ENCODE data around the gene PHETA1. TPM values are rescaled to one million over a fixed set of nuclear protein-coding genes. Genes with fewer than 3 reads are reported as not detected.

PHETA1 gene
- total RNA-seq, 1 experiment from 2014 or later = 26.2 TPM

DNA sequence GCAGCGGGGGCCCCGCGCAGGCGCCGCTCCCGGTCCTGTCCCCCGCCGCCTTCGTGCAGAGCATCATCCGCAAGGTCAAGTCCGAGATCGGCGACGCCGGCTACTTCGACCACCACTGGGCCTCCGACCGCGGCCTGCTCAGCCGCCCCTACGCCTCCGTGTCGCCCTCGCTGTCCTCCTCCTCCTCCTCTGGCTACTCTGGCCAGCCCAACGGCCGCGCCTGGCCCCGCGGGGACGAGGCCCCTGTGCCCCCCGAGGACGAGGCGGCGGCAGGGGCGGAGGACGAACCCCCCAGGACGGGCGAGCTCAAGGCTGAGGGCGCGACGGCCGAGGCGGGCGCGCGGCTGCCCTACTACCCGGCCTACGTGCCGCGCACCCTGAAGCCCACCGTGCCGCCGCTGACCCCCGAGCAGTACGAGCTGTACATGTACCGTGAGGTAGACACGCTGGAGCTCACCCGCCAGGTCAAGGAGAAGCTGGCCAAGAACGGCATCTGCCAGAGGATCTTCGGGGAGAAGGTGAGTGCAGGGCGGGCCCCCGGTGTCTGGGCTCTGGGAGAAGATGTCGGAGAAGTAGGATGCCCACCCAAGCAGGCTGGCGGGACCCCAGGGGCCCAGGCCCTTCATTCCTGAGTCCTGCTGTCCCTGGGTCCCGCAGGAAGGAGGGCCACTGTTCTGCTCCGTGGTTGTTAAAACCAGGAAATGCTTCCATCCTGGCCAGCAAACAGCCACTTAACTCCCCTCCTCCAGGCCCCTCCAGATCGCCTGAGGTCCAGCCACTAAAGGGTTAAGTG lies 48.4 kb downstream of the PHETA1 start:
- H3K4me2 ChIP-seq = no peak overlapping the region
- H3K27ac ChIP-seq = no peak overlapping the region
- no peaks in the 10 kb centered on the region for H3K79me2 ChIP-seq (ENCODE audit: low read depth)
- H3K9me2 ChIP-seq (ENCODE audit: insufficient read depth) = no peaks in the 10 kb centered on the region
- ChIA-PET POLR2A (ENCODE audit: unreplicated experiment) (no interaction called here), CTCF (no interaction called here)
- H4K20me1 ChIP-seq (ENCODE audit: insufficient read depth) = no peaks in the 10 kb centered on the region
- DNase-seq = no peak
- no peaks in the 10 kb centered on the region for H3K27me3 ChIP-seq (ENCODE audit: insufficient read depth, low read depth)
- H3F3A ChIP-seq (ENCODE audit: insufficient read depth, low read depth) = no peaks in the 10 kb centered on the region
- intact Hi-C loops (cut with micrococcal nuclease; ENCODE audit: unreplicated experiment) = no loop called here
- no TSS peak for BruUV-seq (replicated peaks)
- no peak overlapping the region for H2AFZ ChIP-seq
- H3K36me3 ChIP-seq (ENCODE audit: low read depth) = no peaks in the 10 kb centered on the region
- no peaks in the 10 kb centered on the region for H3K9me3 ChIP-seq (ENCODE audit: insufficient read depth, low read depth)
- 0 out of 2 replicates have a peak, but pooled peaks cover under 1% of the 10 kb centered on the region for H3K4me1 ChIP-seq (replicated peaks; ENCODE audit: insufficient read depth)
- no peak overlapping the region for H3K4me3 ChIP-seq
- TF ChIP-seq, protein P1, sequence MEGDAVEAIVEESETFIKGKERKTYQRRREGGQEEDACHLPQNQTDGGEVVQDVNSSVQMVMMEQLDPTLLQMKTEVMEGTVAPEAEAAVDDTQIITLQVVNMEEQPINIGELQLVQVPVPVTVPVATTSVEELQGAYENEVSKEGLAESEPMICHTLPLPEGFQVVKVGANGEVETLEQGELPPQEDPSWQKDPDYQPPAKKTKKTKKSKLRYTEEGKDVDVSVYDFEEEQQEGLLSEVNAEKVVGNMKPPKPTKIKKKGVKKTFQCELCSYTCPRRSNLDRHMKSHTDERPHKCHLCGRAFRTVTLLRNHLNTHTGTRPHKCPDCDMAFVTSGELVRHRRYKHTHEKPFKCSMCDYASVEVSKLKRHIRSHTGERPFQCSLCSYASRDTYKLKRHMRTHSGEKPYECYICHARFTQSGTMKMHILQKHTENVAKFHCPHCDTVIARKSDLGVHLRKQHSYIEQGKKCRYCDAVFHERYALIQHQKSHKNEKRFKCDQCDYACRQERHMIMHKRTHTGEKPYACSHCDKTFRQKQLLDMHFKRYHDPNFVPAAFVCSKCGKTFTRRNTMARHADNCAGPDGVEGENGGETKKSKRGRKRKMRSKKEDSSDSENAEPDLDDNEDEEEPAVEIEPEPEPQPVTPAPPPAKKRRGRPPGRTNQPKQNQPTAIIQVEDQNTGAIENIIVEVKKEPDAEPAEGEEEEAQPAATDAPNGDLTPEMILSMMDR (conservative IDR thresholded peaks at IDR 0.05) = no peak
- no peak for TF ChIP-seq EZH2 (IDR thresholded peaks at IDR 0.05; ENCODE audit: low read depth)

DNA sequence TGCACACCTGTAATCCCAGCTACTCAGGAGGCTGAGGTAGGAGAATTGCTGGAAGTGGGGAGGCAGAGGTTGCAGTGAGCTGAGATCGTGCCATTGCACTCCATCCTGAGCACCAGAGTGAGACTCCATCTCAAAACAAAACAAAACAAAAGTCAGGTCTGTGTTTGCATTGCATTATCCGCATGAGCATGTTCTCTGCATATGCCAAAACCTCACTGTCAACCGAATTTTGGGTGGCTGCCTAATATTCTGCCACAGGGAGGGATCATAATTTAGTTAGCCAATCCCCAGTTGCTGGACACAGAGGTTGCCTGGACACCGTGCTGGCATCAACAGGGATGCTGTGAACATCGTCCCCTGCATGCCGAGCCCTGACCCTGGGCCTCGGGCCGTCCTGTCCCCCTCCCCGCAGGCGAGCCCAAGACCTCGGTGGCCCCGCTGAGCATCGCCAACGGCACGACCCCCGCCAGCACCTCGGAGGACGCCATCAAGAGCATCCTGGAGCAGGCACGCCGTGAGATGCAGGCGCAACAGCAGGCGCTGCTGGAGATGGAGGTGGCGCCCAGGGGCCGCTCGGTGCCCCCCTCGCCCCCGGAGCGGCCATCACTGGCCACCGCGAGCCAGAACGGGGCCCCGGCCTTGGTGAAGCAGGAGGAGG lies 49.2 kb downstream of the PHETA1 start:
- Histone ChIP-seq H3K27me3 (ENCODE audit: insufficient read depth, low read depth) (no peaks in the 10 kb centered on the region), H3K4me2 (no peak overlapping the region), H3K27ac (no peak overlapping the region), H3F3A (ENCODE audit: insufficient read depth, low read depth) (no peaks in the 10 kb centered on the region), H3K36me3 (ENCODE audit: low read depth) (no peaks in the 10 kb centered on the region), H3K9me2 (ENCODE audit: insufficient read depth) (no peaks in the 10 kb centered on the region), H2AFZ (no peak overlapping the region), H3K4me1 (replicated peaks; ENCODE audit: insufficient read depth) (0 out of 2 replicates have a peak, but pooled peaks cover 8% of the 10 kb centered on the region), H3K4me3 (no peak overlapping the region), H3K9me3 (ENCODE audit: insufficient read depth, low read depth) (no peaks in the 10 kb centered on the region), H4K20me1 (ENCODE audit: insufficient read depth) (no peaks in the 10 kb centered on the region), H3K79me2 (ENCODE audit: low read depth) (no peaks in the 10 kb centered on the region)
- DNase-seq = no peak
- intact Hi-C loops (cut with micrococcal nuclease; ENCODE audit: unreplicated experiment) = no loop called here
- no TSS peak for BruUV-seq (replicated peaks)
- ChIA-PET POLR2A (ENCODE audit: unreplicated experiment) (no interaction called here), CTCF (no interaction called here)
- no peak for TF ChIP-seq EZH2 (IDR thresholded peaks at IDR 0.05; ENCODE audit: low read depth)
- TF ChIP-seq, protein P1 (conservative IDR thresholded peaks at IDR 0.05) = no peak

DNA sequence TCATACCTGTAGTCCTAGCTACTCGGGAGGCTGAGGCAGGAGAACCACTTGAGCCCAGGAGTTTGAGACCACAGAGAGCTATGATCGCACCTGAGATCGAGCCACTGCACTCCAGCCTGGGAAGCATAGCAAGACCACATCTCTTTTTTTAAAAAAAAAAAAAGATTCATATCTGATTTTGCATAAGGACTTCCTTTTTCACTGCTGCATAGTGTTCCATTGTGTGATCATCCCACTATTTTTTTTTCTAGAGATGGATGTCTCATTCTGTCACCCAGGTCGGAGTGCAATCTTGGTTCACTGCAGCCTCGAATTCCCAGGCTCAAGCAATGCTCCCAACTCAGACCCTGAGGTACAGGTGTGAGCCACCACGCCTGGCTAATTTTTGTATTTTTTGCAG lies 50.4 kb downstream of the PHETA1 start:
- H4K20me1 ChIP-seq (ENCODE audit: insufficient read depth) = no peaks in the 10 kb centered on the region
- BruUV-seq (replicated peaks) = no TSS peak
- H3K4me2 ChIP-seq = no peak overlapping the region
- peaks cover 14% of the 10 kb centered on the region for H3K4me1 ChIP-seq (replicated peaks; ENCODE audit: insufficient read depth)
- ChIA-PET POLR2A (ENCODE audit: unreplicated experiment) (no interaction called here), CTCF (interaction anchor here (0.6 kb wide), 1 partner anchor 43 kb away, joined by 6 read pairs; no protein-coding TSS in a partner anchor)
- no peaks in the 10 kb centered on the region for H3K36me3 ChIP-seq (ENCODE audit: low read depth)
- TF ChIP-seq, protein P1 (conservative IDR thresholded peaks at IDR 0.05) = no peak
- TF ChIP-seq EZH2 (IDR thresholded peaks at IDR 0.05; ENCODE audit: low read depth) = no peak
- no peaks in the 10 kb centered on the region for H3K9me2 ChIP-seq (ENCODE audit: insufficient read depth)
- H3K9me3 ChIP-seq (ENCODE audit: insufficient read depth, low read depth) = no peaks in the 10 kb centered on the region
- intact Hi-C loops (cut with micrococcal nuclease; ENCODE audit: unreplicated experiment) = no loop called here
- H3K79me2 ChIP-seq (ENCODE audit: low read depth) = no peaks in the 10 kb centered on the region
- no peak overlapping the region for H2AFZ ChIP-seq
- peaks cover 2% of the 10 kb centered on the region; the same call in 1 of the 2 replicates for H3F3A ChIP-seq (ENCODE audit: insufficient read depth, low read depth)
- no peak for DNase-seq
- no peaks in the 10 kb centered on the region for H3K27me3 ChIP-seq (ENCODE audit: insufficient read depth, low read depth)
- H3K4me3 ChIP-seq = no peak overlapping the region
- no peak overlapping the region for H3K27ac ChIP-seq

All from PC-9 (cell line).